ENCODE measurements around the gene MT1F.
A peak's percentile ranks its signal among the peaks of the same experiment; 100 is the strongest.

- TF ChIP-seq CTCF (IDR thresholded peaks at IDR 0.05), result no peak
- TF ChIP-seq EZH2 (IDR thresholded peaks at IDR 0.05), result no peak
- peak; percentile 46 for TF ChIP-seq EZH2phosphoT487 (IDR thresholded peaks at IDR 0.05)
These were observed 24.4 kb downstream of the MT1F start, which contains the start of gene MT1X for GRCh38 chr16:56681939-56682702.

All from neural progenitor cell (in vitro differentiated cells).